ENCODE results near the gene TCF12. TPM values are rescaled to one million over a fixed set of nuclear protein-coding genes. Genes with fewer than 3 reads are reported as not detected.
A peak's percentile ranks its signal among the peaks of the same experiment; 100 is the strongest.

TCF12 gene
- total and polyA plus RNA-seq, 2 donors (not counting 3 experiments of a cell fraction or from before 2014, with no cell fraction given), result 72.1 to 133 TPM

- H3K4me2 ChIP-seq (ENCODE audit: insufficient read depth, low read length), result peak overlapping the region; percentile 71
- peak overlapping the region; percentile 73 for H3K27ac ChIP-seq (ENCODE audit: insufficient read depth, low read depth, low read length)
- peak overlapping the region; percentile 94 for H2AFZ ChIP-seq (ENCODE audit: low read depth, low read length)
- dilution Hi-C loops (cut with MboI; ENCODE audit: extremely low pct_ligation_motif_present, low sequenced_read_pairs) (no loop called here), intact Hi-C loops (cut with micrococcal nuclease) (loop anchor here (2.0 to 10.0 kb wide), 2 partner anchors 248 to 328 kb away; no protein-coding TSS in a partner anchor)
- H3K27me3 ChIP-seq (ENCODE audit: control insufficient read depth in 2 of 2, insufficient read depth in 2 of 2, low read length in 2 of 2), result no peaks in the 10 kb centered on the region
- H3K9ac ChIP-seq (replicated peaks; ENCODE audit: extremely low read depth, insufficient read depth, low read length), result peak overlapping the region; percentile 51
- H3K4me1 ChIP-seq (ENCODE audit: control insufficient read depth, extremely low read depth, insufficient read depth, low read length), result peaks cover 15% of the 10 kb centered on the region
- ChIA-PET CTCF (interaction anchor here (1.0 to 1.2 kb wide), 2 partner anchors 32 to 395 kb away, joined by 3 to 4 read pairs; no protein-coding TSS in a partner anchor), POLR2A (no interaction called here)
- peak overlapping the region in 2 of 3 experiments; percentile 17 to 67 for H3K4me3 ChIP-seq (replicated peaks in 1 of 3; ENCODE audit: insufficient read depth in 1 of 3, low read depth in 1 of 3, low read length in 3 of 3)
- no peaks in the 10 kb centered on the region for H3K36me3 ChIP-seq (ENCODE audit: control insufficient read depth in 2 of 2, extremely low read depth in 1 of 2, insufficient read depth in 2 of 2, low read length in 2 of 2)
- FAIRE-seq (no peak), DNase-seq (ENCODE audit: low read depth, low spot score) (no peak)
- H3K9me1 ChIP-seq (replicated peaks; ENCODE audit: control insufficient read depth, extremely low read depth, insufficient read depth, low read length), result no peaks in the 10 kb centered on the region
- H3K79me2 ChIP-seq (ENCODE audit: control insufficient read depth, insufficient read depth, low read length), result no peaks in the 10 kb centered on the region
- TSS peak; percentile 93 for BruUV-seq (replicated peaks)
- H4K20me1 ChIP-seq (replicated peaks; ENCODE audit: control insufficient read depth, extremely low read depth, insufficient read depth, low read length), result no peaks in the 10 kb centered on the region
- no peaks in the 10 kb centered on the region for H3K9me3 ChIP-seq (replicated peaks; ENCODE audit: control insufficient read depth, insufficient read depth, low read length)
- TF ChIP-seq JUN (IDR thresholded peaks at IDR 0.05; ENCODE audit: borderline replicate concordance, insufficient read depth, insufficient read length, low read depth) (no peak), GATA2 (IDR thresholded peaks at IDR 0.05; ENCODE audit: insufficient read depth, insufficient read length, low read depth, low read length) (no peak), MYC (IDR thresholded peaks at IDR 0.05; ENCODE audit: low read depth, low read length) (no peak), POLR2A (IDR thresholded peaks at IDR 0.05; ENCODE audit: low read depth, low read length) (no peak), MAX (IDR thresholded peaks at IDR 0.05; ENCODE audit: insufficient read depth, insufficient read length) (no peak), EZH2 (IDR thresholded peaks at IDR 0.05; ENCODE audit: borderline replicate concordance, low read depth, low read length, severe bottlenecking) (no peak), CTCF (IDR thresholded peaks at IDR 0.05; ENCODE audit: extremely low read depth in 1 of 2, insufficient read depth in 1 of 2, low read depth in 1 of 2, low read length in 2 of 2) (no peak), POLR2AphosphoS5 (IDR thresholded peaks at IDR 0.05; ENCODE audit: insufficient read depth, low read depth, low read length) (no peak), FOS (IDR thresholded peaks at IDR 0.05; ENCODE audit: borderline replicate concordance, insufficient read depth, low read length) (no peak)
These were observed 32.0 kb upstream of the TCF12 start for GRCh38 chr15:56886363-56886931.
